Transverse colon (tissue), 4 donors: Measurements from ENCODE around the gene PADI2. TPM values are rescaled to one million over a fixed set of nuclear protein-coding genes. Genes with fewer than 3 reads are reported as not detected.

Experiments
- DNase-seq: peaks from one replicate; pipeline ENCODE4 v3.0.0-alpha.2; 2019
- H3K27ac ChIP-seq, 4 donors: fragments of 200-600 bp; sonication (generic); 2 replicates each; pipeline ENCODE4 v1.5.1; 2016 to 2018; ENCODE audit warnings: inconsistent platforms in 4 of 4
- H3K27me3 ChIP-seq: fragments of 200-600 bp; sonication (generic); 2 replicates; pipeline ENCODE4 v1.5.1; 2017; ENCODE audit warnings: inconsistent platforms
- H3K36me3 ChIP-seq, 4 donors: fragments of 200-600 bp; sonication (generic); 2 replicates each; pipeline ENCODE4 v1.5.1; 2017 to 2019; ENCODE audit warnings: inconsistent platforms in 4 of 4
- H3K4me1 ChIP-seq, 4 donors: fragments of 200-600 bp; sonication (generic); 2 replicates each; pipeline ENCODE4 v1.5.1; 2017 to 2020; ENCODE audit warnings: inconsistent platforms in 4 of 4
- H3K4me3 ChIP-seq, 4 donors: fragments of 200-600 bp; sonication (generic); 1 replicate in 1 of 4; 2 replicates in 3 of 4; pipeline versions ENCODE4 v1.5.1 to v1.6.1; 2017 to 2019; ENCODE audit warnings: inconsistent platforms in 4 of 4
- H3K9me3 ChIP-seq, 2 donors: fragments of 200-600 bp; sonication (generic); 2 replicates each; pipeline ENCODE4 v1.5.1; 2017 to 2019; ENCODE audit warnings: inconsistent platforms in 2 of 2
- CTCF ChIP-seq, 5 experiments: fragments of 200-600 bp in 3 of 5; fragments of 450-650 bp in 2 of 5; sonication (generic) in 3 of 5; IDR thresholded peaks; 1 replicate in 2 of 5; 2 replicates in 3 of 5; pipeline ENCODE4 v1.5.1; 2016 to 2017; ENCODE audit warnings: antibody characterized with exemption in 5 of 5, inconsistent platforms in 3 of 5, mild to moderate bottlenecking in 2 of 5, moderate library complexity in 1 of 5
- EP300 ChIP-seq: sonication (generic); formaldehyde crosslinking; IDR thresholded peaks from one replicate; pipeline ENCODE4 v1.6.1; 2017; ENCODE audit warnings: antibody characterized with exemption, low read depth
- POLR2A ChIP-seq: fragments of 450-650 bp; IDR thresholded peaks from one replicate; pipeline ENCODE4 v1.6.1; 2016; ENCODE audit warnings: antibody characterized with exemption, mild to moderate bottlenecking, moderate library complexity
- POLR2AphosphoS5 ChIP-seq, 3 donors: sonication (generic); formaldehyde crosslinking; IDR thresholded peaks; one replicate each; pipeline ENCODE4 v1.6.1; 2016; ENCODE audit warnings: antibody characterized with exemption in 3 of 3
- WGBS, 2 donors: methylation state at CpG; one replicate each; pipeline ENCODE4 v1.1.5; 2018; ENCODE audit warnings: low coverage in 1 of 2; 5-methylcytosine and 5-hydroxymethylcytosine counted together
- in situ Hi-C, 4 donors: fragments of 200-750 bp; cut with MboI; loops; one replicate each; pipeline versions ENCODE4 v1.15.0 to v1.15.1; 2017; ENCODE audit warnings: low sequenced_read_pairs in 3 of 4, low pct_ligation_motif_present in 1 of 4, low pct_unique_long_range_greater_than_20kb in 1 of 4
- intact Hi-C: fragments of 100-400 bp; cut with DNase I; formaldehyde crosslinking; loops from one replicate; pipeline ENCODE4 v1.15.1; 2023; ENCODE audit warnings: low total_unique reads
- total RNA-seq, 4 donors: library from RNA; depleted of rRNA; stranded (reverse); fragments of >200 nt; gene quantifications; one replicate each; pipeline ENCODE4 v1.1.0, GENCODE V29; 2016

The PADI2 gene
- total RNA-seq, 4 donors from 2014 or later = 143 to 285 (median 238) TPM

- intact Hi-C loops = no loop called here
- no peaks in the 10 kb centered on the region for H3K4me1 ChIP-seq
- DNase-seq = no peak
- no peak for TF ChIP-seq POLR2AphosphoS5 (IDR thresholded peaks at IDR 0.05)
- TF ChIP-seq EP300 = no peak
- TF ChIP-seq CTCF (IDR thresholded peaks at IDR 0.05) = no peak
- TF ChIP-seq POLR2A = no peak
- WGBS, 2 donors = 85 to 89% methylated on average over 3 of the region's 3 CpGs
- no peaks in the 10 kb centered on the region for H3K9me3 ChIP-seq
- no peak overlapping the region for H3K27ac ChIP-seq
- H3K36me3 ChIP-seq = no peaks in the 10 kb centered on the region
- in situ Hi-C loops = no loop called here
- H3K27me3 ChIP-seq = peaks cover 10% of the 10 kb centered on the region
- H3K4me3 ChIP-seq = no peak overlapping the region
These were observed 24.5 kb upstream of the PADI2 start for GRCh38 chr1:17143760-17144159.

GRCh38 chr1:17141441-17142197, 22.4 kb upstream of the PADI2 start:
- Histone ChIP-seq H3K9me3 (no peaks in the 10 kb centered on the region), H3K27ac (no peak overlapping the region), H3K4me1 (no peaks in the 10 kb centered on the region), H3K36me3 (no peaks in the 10 kb centered on the region), H3K27me3 (peaks cover 7% of the 10 kb centered on the region), H3K4me3 (no peak overlapping the region)
- no peak for DNase-seq
- in situ Hi-C loops = no loop called here
- 57 to 84% methylated on average over 10 of the region's 10 CpGs for WGBS, 2 donors
- TF ChIP-seq POLR2A (no peak), CTCF (IDR thresholded peaks at IDR 0.05) (no peak), POLR2AphosphoS5 (IDR thresholded peaks at IDR 0.05) (no peak), EP300 (no peak)
- intact Hi-C loops = no loop called here

GRCh38 chr1:17140279-17140678, 21.0 kb upstream of the PADI2 start:
- Histone ChIP-seq H3K36me3 (no peaks in the 10 kb centered on the region), H3K4me3 (no peak overlapping the region), H3K9me3 (no peaks in the 10 kb centered on the region), H3K4me1 (no peaks in the 10 kb centered on the region), H3K27ac (no peak overlapping the region), H3K27me3 (peaks cover 7% of the 10 kb centered on the region)
- intact Hi-C loops (no loop called here), in situ Hi-C loops (no loop called here)
- WGBS, 2 donors = 20 to 61% methylated on average over 1 of the region's 1 CpG
- TF ChIP-seq POLR2AphosphoS5 (IDR thresholded peaks at IDR 0.05) (no peak), POLR2A (no peak), CTCF (IDR thresholded peaks at IDR 0.05) (no peak), EP300 (no peak)
- DNase-seq = no peak

GRCh38 chr1:17139637-17140036, 20.4 kb upstream of the PADI2 start:
- no peaks in the 10 kb centered on the region for H3K36me3 ChIP-seq
- DNase-seq = no peak
- in situ Hi-C loops = no loop called here
- no peaks in the 10 kb centered on the region for H3K4me1 ChIP-seq
- intact Hi-C loops = no loop called here
- TF ChIP-seq EP300 (no peak), CTCF (IDR thresholded peaks at IDR 0.05) (no peak), POLR2A (no peak), POLR2AphosphoS5 (IDR thresholded peaks at IDR 0.05) (no peak)
- H3K9me3 ChIP-seq = no peaks in the 10 kb centered on the region
- peaks cover 7% of the 10 kb centered on the region for H3K27me3 ChIP-seq
- no peak overlapping the region for H3K27ac ChIP-seq
- no peak overlapping the region for H3K4me3 ChIP-seq
